Osteoblast (primary cell): ENCODE data around the gene WASL. TPM values are rescaled to one million over a fixed set of nuclear protein-coding genes. Genes with fewer than 3 reads are reported as not detected.
"Not testable (repeated sequence)": the region's sequence is repeated elsewhere in the genome, so short reads cannot be mapped to it uniquely, and the experiment has no call there.

Experiments used
- DNase-seq: peaks from one replicate; pipeline ENCODE4 v3.0.0; 2011; ENCODE audit warnings: low spot score, mixed read lengths; ENCODE audit not compliant: insufficient read length; ENCODE audit errors: missing footprints
- H2AFZ ChIP-seq: 2 replicates; pipeline ENCODE4 v1.6.0; 2011; ENCODE audit warnings: mild to moderate bottlenecking, low read length
- H3K27ac ChIP-seq: 2 replicates; pipeline ENCODE4 v1.5.1; 2011; ENCODE audit warnings: mild to moderate bottlenecking, low read depth, low read length, moderate library complexity
- H3K27me3 ChIP-seq: 2 replicates; pipeline ENCODE4 v1.6.0; 2012; ENCODE audit warnings: mild to moderate bottlenecking, control low read depth, inconsistent platforms, low read length, moderate library complexity; ENCODE audit not compliant: insufficient read depth
- H3K36me3 ChIP-seq: 2 replicates; pipeline ENCODE4 v1.5.1; 2011; ENCODE audit warnings: mild to moderate bottlenecking, low read length, control low read depth, moderate library complexity; ENCODE audit not compliant: insufficient read depth
- H3K4me1 ChIP-seq: 2 replicates; pipeline ENCODE4 v1.5.1; 2011; ENCODE audit warnings: mild to moderate bottlenecking, low read length, control low read depth, moderate library complexity; ENCODE audit not compliant: insufficient read depth
- H3K4me2 ChIP-seq: 2 replicates; pipeline ENCODE4 v1.6.0; 2011; ENCODE audit warnings: mild to moderate bottlenecking, low read length; ENCODE audit not compliant: insufficient read depth
- H3K4me3 ChIP-seq: fragments of 200-600 bp; sonication (generic); 3 replicates; pipeline ENCODE4 v1.5.1; 2012; ENCODE audit warnings: mild to moderate bottlenecking, low read length, inconsistent platforms; ENCODE audit not compliant: insufficient read depth
- H3K79me2 ChIP-seq: 2 replicates; pipeline ENCODE4 v1.6.0; 2012; ENCODE audit warnings: mild to moderate bottlenecking, low read length, control low read depth, inconsistent platforms; ENCODE audit not compliant: insufficient read depth
- H3K9me3 ChIP-seq: 2 replicates; pipeline ENCODE4 v1.5.1; 2011; ENCODE audit warnings: low read depth, low read length, control low read depth
- H4K20me1 ChIP-seq: 2 replicates; pipeline ENCODE4 v1.6.0; 2012; ENCODE audit warnings: mild to moderate bottlenecking, low read length, control low read depth; ENCODE audit not compliant: insufficient read depth
- CTCF ChIP-seq: IDR thresholded peaks from 2 replicates; pipeline ENCODE4 v1.5.1; 2011; ENCODE audit warnings: mild to moderate bottlenecking, low read depth, low read length, moderate library complexity; ENCODE audit errors: extremely low read depth
- total RNA-seq: library from RNA; depleted of rRNA; stranded (reverse); fragments of >200 nt; gene quantifications from 2 replicates; pipeline ENCODE4 v1.2.3, GENCODE V29; 2012

WASL gene
- total RNA-seq, 1 donor = 23.2 TPM

DNA sequence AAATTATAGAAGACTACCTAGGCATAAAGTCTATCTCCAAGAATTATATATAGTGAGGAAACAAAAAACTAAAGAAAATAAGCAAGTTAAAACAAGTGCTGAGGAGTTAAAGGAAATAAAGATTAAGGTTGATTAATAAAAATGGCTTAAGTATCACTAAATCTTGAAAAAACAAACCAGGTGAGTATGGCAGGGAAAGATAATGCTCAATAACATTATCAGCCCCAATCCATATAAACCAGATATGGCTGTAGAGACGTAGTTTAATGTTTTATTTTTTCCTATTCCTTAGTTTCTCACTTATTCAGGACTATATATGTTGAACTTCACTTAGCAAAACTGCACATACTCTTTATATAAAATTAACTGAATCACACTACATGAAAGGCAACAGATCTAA lies 4.4 kb downstream of the WASL start:
- Histone ChIP-seq H2AFZ (no peak overlapping the region), H4K20me1 (peaks cover 75% of the 10 kb centered on the region), H3K4me2 (no peak overlapping the region), H3K27ac (no peak overlapping the region), H3K36me3 (no peaks in the 10 kb centered on the region), H3K79me2 (peaks cover 86% of the 10 kb centered on the region), H3K27me3 (no peaks in the 10 kb centered on the region), H3K9me3 (no peaks in the 10 kb centered on the region), H3K4me1 (peaks cover 18% of the 10 kb centered on the region), H3K4me3 (no peak overlapping the region)
- no peak for TF ChIP-seq CTCF
- no peak for DNase-seq

- no peak for TF ChIP-seq CTCF
These were observed 6.9 kb downstream of the WASL start for GRCh38 chr7:123741940-123742339.

DNA sequence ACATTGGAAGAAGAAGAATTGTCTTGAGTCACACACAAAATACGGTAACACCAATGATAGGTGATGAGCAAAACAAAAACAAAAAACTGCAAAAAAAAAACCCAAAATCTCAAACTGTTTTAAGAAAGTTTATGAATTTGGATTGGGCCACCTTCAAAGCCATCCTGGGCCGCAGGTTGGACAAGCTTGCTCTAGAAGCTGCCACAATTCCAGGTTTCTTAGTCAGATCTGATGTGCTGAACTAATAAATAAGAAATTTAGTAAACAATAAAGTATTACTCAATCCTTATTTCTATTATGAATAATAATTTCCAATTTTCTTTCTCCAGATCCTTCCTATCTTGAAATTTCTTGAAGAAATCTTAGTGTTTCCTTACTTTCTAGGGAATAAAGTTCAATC lies 10.0 kb downstream of the WASL start:
- H3K4me3 ChIP-seq = no peak overlapping the region

More at GRCh38 chr7:123741940-123742339, 6.9 kb downstream of the WASL start:
- Histone ChIP-seq H3K27me3 (no peaks in the 10 kb centered on the region), H3K4me3 (no peak overlapping the region), H3K9me3 (no peaks in the 10 kb centered on the region), H3K79me2 (peaks cover 98% of the 10 kb centered on the region), H2AFZ (no peak overlapping the region), H3K27ac (no peak overlapping the region), H3K4me2 (no peak overlapping the region), H3K36me3 (no peaks in the 10 kb centered on the region), H4K20me1 (peaks cover 84% of the 10 kb centered on the region), H3K4me1 (peaks cover 12% of the 10 kb centered on the region)
- DNase-seq = no peak

DNA sequence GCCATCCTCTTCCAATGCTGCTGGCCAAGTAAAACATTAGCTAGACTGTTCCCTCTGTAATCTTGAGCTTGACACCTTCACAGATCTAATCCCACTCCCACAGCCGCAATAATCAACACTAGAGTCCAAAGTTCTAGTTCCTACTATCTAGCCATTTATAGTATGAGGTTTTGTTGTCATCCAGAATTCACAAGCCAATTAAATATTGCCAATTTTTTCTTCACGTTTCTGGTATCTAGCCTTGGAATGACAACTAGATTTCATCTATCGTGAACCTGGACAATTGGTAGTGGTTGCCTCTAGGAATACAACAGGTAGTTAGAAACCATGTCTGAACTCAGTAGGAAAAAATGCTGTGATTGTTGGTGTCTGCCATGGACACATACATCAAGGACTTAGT lies 10.4 kb downstream of the WASL start:
- H3K4me3 ChIP-seq = no peak overlapping the region
- peaks cover 80% of the 10 kb centered on the region for H4K20me1 ChIP-seq
- peaks cover 98% of the 10 kb centered on the region for H3K79me2 ChIP-seq
- H3K27me3 ChIP-seq = no peaks in the 10 kb centered on the region
- no peaks in the 10 kb centered on the region for H3K36me3 ChIP-seq
- no peak overlapping the region for H2AFZ ChIP-seq
- no peaks in the 10 kb centered on the region for H3K4me1 ChIP-seq
- no peak for DNase-seq
- no peak overlapping the region for H3K27ac ChIP-seq
- H3K4me2 ChIP-seq = no peak overlapping the region
- H3K9me3 ChIP-seq = no peaks in the 10 kb centered on the region
- TF ChIP-seq CTCF = no peak

More for the DNA sequence above, 10.0 kb downstream of the WASL start:
- no peak overlapping the region for H3K4me2 ChIP-seq
- no peaks in the 10 kb centered on the region for H3K27me3 ChIP-seq
- DNase-seq = no peak
- no peaks in the 10 kb centered on the region for H3K36me3 ChIP-seq
- no peaks in the 10 kb centered on the region for H3K4me1 ChIP-seq
- no peak overlapping the region for H2AFZ ChIP-seq
- H3K79me2 ChIP-seq = peaks cover 98% of the 10 kb centered on the region
- peaks cover 80% of the 10 kb centered on the region for H4K20me1 ChIP-seq
- TF ChIP-seq CTCF = no peak
- H3K9me3 ChIP-seq = no peaks in the 10 kb centered on the region
- H3K27ac ChIP-seq = no peak overlapping the region

- H3K27ac ChIP-seq, H3K36me3 ChIP-seq, H3K9me3 ChIP-seq, H3K4me1 ChIP-seq, H2AFZ ChIP-seq, H3K27me3 ChIP-seq, H3K4me2 ChIP-seq, H3K4me3 ChIP-seq, DNase-seq: not testable (repeated sequence)
- Histone ChIP-seq H3K79me2 (peaks cover 98% of the 10 kb centered on the region), H4K20me1 (peaks cover 71% of the 10 kb centered on the region)
These were observed 11.6 kb downstream of the WASL start for GRCh38 chr7:123737168-123737674.
